DND-41 (cell line): ENCODE results near the gene CD300H.
"Not testable (repeated sequence)": the region's sequence is repeated elsewhere in the genome, so short reads cannot be mapped to it uniquely, and the experiment has no call there.

Experiments used
- ATAC-seq: fragments of 200-7000 bp; cut with Tn5 transposase; 3 replicates; pipeline ENCODE4 v1.9.1; 2021; ENCODE audit warnings: low read depth; ENCODE audit not compliant: insufficient read depth
- DNase-seq: peaks from one replicate; pipeline ENCODE4 v3.0.0-alpha.2; 2020
- H2AFZ ChIP-seq: 2 replicates; pipeline ENCODE4 v1.6.0; 2012; ENCODE audit warnings: low read depth, low read length
- H3K27ac ChIP-seq: 2 replicates; pipeline ENCODE4 v1.5.1; 2012; ENCODE audit warnings: low read length, inconsistent platforms
- H3K27me3 ChIP-seq: fragments of 200-600 bp; sonication (generic); 2 replicates; pipeline ENCODE4 v1.6.0; 2012; ENCODE audit warnings: low read length, mild to moderate bottlenecking, inconsistent platforms; ENCODE audit not compliant: insufficient read depth, poor library complexity
- H3K36me3 ChIP-seq: 2 replicates; pipeline ENCODE4 v1.5.1; 2012; ENCODE audit warnings: low read length, inconsistent platforms; ENCODE audit not compliant: insufficient read depth
- H3K4me1 ChIP-seq: 2 replicates; pipeline ENCODE4 v1.5.1; 2012; ENCODE audit warnings: mild to moderate bottlenecking, low read length; ENCODE audit not compliant: insufficient read depth
- H3K4me2 ChIP-seq: 2 replicates; pipeline ENCODE4 v1.6.0; 2012; ENCODE audit warnings: mild to moderate bottlenecking, moderate library complexity, low read length, inconsistent platforms; ENCODE audit not compliant: insufficient read depth
- H3K4me3 ChIP-seq, 2 experiments: fragments of 200-600 bp in 1 of 2; shearing (Covaris generic) in 1 of 2; 2 replicates each; pipeline ENCODE4 v1.5.1; 2012 to 2016; ENCODE audit warnings: inconsistent platforms in 2 of 2, low read length in 2 of 2, mild to moderate bottlenecking in 2 of 2, low read depth in 1 of 2, moderate library complexity in 1 of 2
- H3K79me2 ChIP-seq: 2 replicates; pipeline ENCODE4 v1.6.0; 2012; ENCODE audit warnings: low read length, inconsistent platforms; ENCODE audit not compliant: insufficient read depth
- H3K9ac ChIP-seq: 2 replicates; pipeline ENCODE4 v1.6.0; 2012; ENCODE audit warnings: low read depth, mild to moderate bottlenecking, inconsistent platforms, low read length, moderate library complexity
- H3K9me3 ChIP-seq: 2 replicates; pipeline ENCODE4 v1.5.1; 2012; ENCODE audit warnings: low read length, moderate library complexity, mild to moderate bottlenecking, inconsistent platforms; ENCODE audit not compliant: insufficient read depth, severe bottlenecking
- H4K20me1 ChIP-seq: 2 replicates; pipeline ENCODE4 v1.6.0; 2012; ENCODE audit warnings: low read length; ENCODE audit not compliant: insufficient read depth
- CTCF ChIP-seq: IDR thresholded peaks from 2 replicates; pipeline ENCODE4 v1.5.1; 2012; ENCODE audit warnings: borderline replicate concordance, low read length, moderate library complexity, mild to moderate bottlenecking; ENCODE audit not compliant: poor library complexity, severe bottlenecking; ENCODE audit errors: extremely low read depth
- EZH2 ChIP-seq: IDR thresholded peaks from 3 replicates; pipeline ENCODE4 v1.6.1; 2012; ENCODE audit warnings: borderline replicate concordance, low read depth, mild to moderate bottlenecking, moderate library complexity, low read length, inconsistent platforms; ENCODE audit not compliant: severe bottlenecking

Gene CD300H

GRCh38 chr17:74579900-74580299 lies 12.6 kb upstream of the CD300H start:
- no peaks in the 10 kb centered on the region for H3K9me3 ChIP-seq
- DNase-seq (peak; percentile 39), ATAC-seq (peak; percentile 62; the same call in 1 of the 3 replicates)
- H3K9ac ChIP-seq, result no peak overlapping the region
- H4K20me1 ChIP-seq, result no peaks in the 10 kb centered on the region
- peak overlapping the region; percentile 72 for H2AFZ ChIP-seq
- no peak overlapping the region for H3K4me3 ChIP-seq
- H3K27me3 ChIP-seq, result no peaks in the 10 kb centered on the region
- H3K27ac ChIP-seq, result no peak overlapping the region
- no peak for TF ChIP-seq CTCF
- TF ChIP-seq EZH2, result no peak
- H3K4me1 ChIP-seq, result peaks cover 8% of the 10 kb centered on the region
- no peak overlapping the region for H3K4me2 ChIP-seq
- H3K36me3 ChIP-seq, result no peaks in the 10 kb centered on the region
- no peaks in the 10 kb centered on the region for H3K79me2 ChIP-seq

- H3K27ac ChIP-seq, result no peak overlapping the region
- H3K4me2 ChIP-seq, result no peak overlapping the region
- DNase-seq, result no peak
- peaks cover 8% of the 10 kb centered on the region for H3K4me1 ChIP-seq
- H3K9ac ChIP-seq, result no peak overlapping the region
- no peaks in the 10 kb centered on the region for H3K9me3 ChIP-seq
- H3K4me3 ChIP-seq, result no peak overlapping the region
- no peaks in the 10 kb centered on the region for H3K36me3 ChIP-seq
- ATAC-seq, result no peak
- no peak for TF ChIP-seq CTCF
- no peak for TF ChIP-seq EZH2
- H4K20me1 ChIP-seq, result no peaks in the 10 kb centered on the region
- H3K27me3 ChIP-seq, result no peaks in the 10 kb centered on the region
- no peak overlapping the region for H2AFZ ChIP-seq
- H3K79me2 ChIP-seq, result no peaks in the 10 kb centered on the region
Measured at GRCh38 chr17:74578979-74579378, 11.7 kb upstream of the CD300H start.

GRCh38 chr17:74574489-74575142 lies 7.3 kb upstream of the CD300H start:
- Histone ChIP-seq H3K27ac (no peak overlapping the region), H3K4me2 (no peak overlapping the region), H3K79me2 (no peaks in the 10 kb centered on the region), H3K9ac (no peak overlapping the region), H2AFZ (no peak overlapping the region), H3K27me3 (peaks cover 7% of the 10 kb centered on the region), H3K9me3 (no peaks in the 10 kb centered on the region), H3K36me3 (no peaks in the 10 kb centered on the region), H3K4me3 (no peak overlapping the region), H4K20me1 (no peaks in the 10 kb centered on the region), H3K4me1 (peaks cover under 1% of the 10 kb centered on the region)
- TF ChIP-seq EZH2, result no peak
- no peak for TF ChIP-seq CTCF
- ATAC-seq, result no peak
- DNase-seq, result no peak

- H3K27me3 ChIP-seq, DNase-seq, H3K4me3 ChIP-seq, H3K9ac ChIP-seq, H2AFZ ChIP-seq, H3K79me2 ChIP-seq, H3K4me2 ChIP-seq, H4K20me1 ChIP-seq, H3K4me1 ChIP-seq, H3K9me3 ChIP-seq, ATAC-seq, H3K36me3 ChIP-seq, H3K27ac ChIP-seq: not testable (repeated sequence)
Measured at GRCh38 chr17:74573635-74574034, 6.3 kb upstream of the CD300H start.
